Activated T-helper 2 cell treated with anti-CD3 and anti-CD28 coated beads, Interferon-gamma antibody, Interleukin-2, Interleukin-4, amounts not matched to agents 10 μg/mL and 5 μg/mL and 100 μg/mL, durations not matched to agents 14 hours and 24 hours and 36 hours (primary cell): ENCODE data around the gene TRIM31. TPM values are rescaled to one million over a fixed set of nuclear protein-coding genes. Genes with fewer than 3 reads are reported as not detected.
A peak's percentile ranks its signal among the peaks of the same experiment; 100 is the strongest.

Experiments
- DNase-seq: peaks from one replicate; pipeline ENCODE4 v3.0.0; 2021; ENCODE audit warnings: low spot score
- H3K27ac Mint-ChIP-seq: one replicate; pipeline ENCODE4 v1.8.0; 2021; ENCODE audit warnings: mixed read lengths
- H3K27me3 Mint-ChIP-seq: one replicate; pipeline ENCODE4 v1.8.0; 2021; ENCODE audit warnings: low read depth, mixed read lengths
- H3K36me3 Mint-ChIP-seq: one replicate; pipeline ENCODE4 v1.8.0; 2021; ENCODE audit warnings: low read depth, mixed read lengths
- H3K4me1 Mint-ChIP-seq: one replicate; pipeline ENCODE4 v1.8.0; 2021; ENCODE audit warnings: low read depth, mixed read lengths
- H3K4me3 Mint-ChIP-seq: one replicate; pipeline ENCODE4 v1.8.0; 2021; ENCODE audit warnings: low read depth, mild to moderate bottlenecking, moderate library complexity, mixed read lengths
- H3K9me3 Mint-ChIP-seq: one replicate; pipeline ENCODE4 v1.8.0; 2021; ENCODE audit warnings: mixed read lengths
- intact Hi-C: fragments of 100-400 bp; cut with micrococcal nuclease; formaldehyde crosslinking; loops from one replicate; pipeline ENCODE4 v1.15.1; 2023
- total RNA-seq: library from RNA; stranded (reverse); gene quantifications from 2 replicates; pipeline ENCODE4 v1.2.3, GENCODE V29; 2022

The TRIM31 gene
- total RNA-seq, 1 donor from 2014 or later, result not detected

GRCh38 chr6:30061858-30062458, 50.9 kb downstream of the TRIM31 start:
- H3K27me3 Mint-ChIP-seq, result no peaks in the 10 kb centered on the region
- H3K27ac Mint-ChIP-seq, result peak overlapping the region; percentile 97
- H3K4me3 Mint-ChIP-seq, result peak overlapping the region; percentile 99
- no peaks in the 10 kb centered on the region for H3K9me3 Mint-ChIP-seq
- H3K4me1 Mint-ChIP-seq, result peaks cover 41% of the 10 kb centered on the region
- DNase-seq, result no peak
- peaks cover 36% of the 10 kb centered on the region for H3K36me3 Mint-ChIP-seq
- intact Hi-C loops, result loop anchor here (5.0 kb wide), 1 partner anchor 95 kb away; no protein-coding TSS in a partner anchor

DNA sequence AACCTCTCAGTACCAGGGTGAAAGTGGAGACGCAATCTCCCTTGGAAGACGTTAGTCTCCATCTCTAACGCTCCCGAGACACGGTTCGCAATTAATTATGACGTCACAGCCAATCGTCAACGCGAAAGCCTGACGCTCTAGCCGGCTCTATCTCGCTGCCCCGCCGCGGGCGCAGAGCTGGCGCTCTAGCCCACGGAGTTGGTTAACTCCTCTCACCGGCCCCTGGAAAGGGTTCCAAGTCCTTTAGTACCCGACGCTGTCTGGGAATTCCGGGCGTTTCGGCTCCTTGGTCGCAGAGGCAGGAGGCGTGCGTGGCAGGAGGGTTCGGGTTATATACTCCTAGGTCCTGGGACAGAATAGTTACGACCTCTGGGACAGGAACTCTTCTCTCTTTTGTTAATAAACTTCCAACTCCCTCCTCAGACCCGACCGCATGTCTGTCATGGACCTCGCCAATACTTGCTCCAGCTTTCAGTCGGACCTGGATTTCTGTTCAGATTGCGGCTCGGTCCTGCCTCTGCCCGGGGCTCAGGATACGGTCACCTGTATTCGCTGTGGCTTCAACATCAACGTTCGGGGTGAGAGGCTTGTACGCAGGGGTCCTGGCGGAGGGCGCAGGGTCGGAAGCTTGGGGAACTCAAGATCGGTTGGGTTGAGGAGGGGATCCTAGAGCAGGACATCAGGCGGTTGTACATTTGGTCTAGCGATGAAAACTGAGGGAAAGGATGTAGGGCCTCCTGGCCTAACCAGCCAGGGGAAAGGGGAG, 51.6 kb downstream of the TRIM31 start, which contains the start of gene POLR1H:
TSS of gene POLR1H (plus strand) at position 174 of the 766 bp plus-strand sequence. CDS start at position 434, 260 bp downstream.
- Mint-ChIP-seq H3K27me3 (no peaks in the 10 kb centered on the region), H3K27ac (peak within 1 kb of the TSS; percentile 97), H3K4me1 (peaks cover 40% of the 10 kb centered on the region), H3K36me3 (peaks cover 37% of the 10 kb centered on the region), H3K9me3 (no peaks in the 10 kb centered on the region), H3K4me3 (peak within 1 kb of the TSS; percentile 99)
- DNase-seq, result peak; percentile 82
- intact Hi-C loops, result loop anchor here (5.0 kb wide), 1 partner anchor 94 kb away; no protein-coding TSS in a partner anchor

- intact Hi-C loops, result loop anchor here (5.0 kb wide), 1 partner anchor 93 kb away; no protein-coding TSS in a partner anchor
- H3K4me1 Mint-ChIP-seq, result peaks cover 33% of the 10 kb centered on the region
- H3K27ac Mint-ChIP-seq, result peak overlapping the region; percentile 97
- peak overlapping the region; percentile 99 for H3K4me3 Mint-ChIP-seq
- H3K9me3 Mint-ChIP-seq, result no peaks in the 10 kb centered on the region
- peaks cover 37% of the 10 kb centered on the region for H3K36me3 Mint-ChIP-seq
- H3K27me3 Mint-ChIP-seq, result no peaks in the 10 kb centered on the region
- no peak for DNase-seq
These were observed 52.2 kb downstream of the TRIM31 start for GRCh38 chr6:30060606-30061091.

- no peak for DNase-seq
- Mint-ChIP-seq H3K27ac (no peak overlapping the region), H3K27me3 (no peaks in the 10 kb centered on the region), H3K36me3 (peaks cover 8% of the 10 kb centered on the region), H3K9me3 (no peaks in the 10 kb centered on the region), H3K4me1 (peaks cover 15% of the 10 kb centered on the region), H3K4me3 (no peak overlapping the region)
- intact Hi-C loops, result no loop called here
These were observed 57.4 kb downstream of the TRIM31 start for GRCh38 chr6:30055513-30055912.

DNA sequence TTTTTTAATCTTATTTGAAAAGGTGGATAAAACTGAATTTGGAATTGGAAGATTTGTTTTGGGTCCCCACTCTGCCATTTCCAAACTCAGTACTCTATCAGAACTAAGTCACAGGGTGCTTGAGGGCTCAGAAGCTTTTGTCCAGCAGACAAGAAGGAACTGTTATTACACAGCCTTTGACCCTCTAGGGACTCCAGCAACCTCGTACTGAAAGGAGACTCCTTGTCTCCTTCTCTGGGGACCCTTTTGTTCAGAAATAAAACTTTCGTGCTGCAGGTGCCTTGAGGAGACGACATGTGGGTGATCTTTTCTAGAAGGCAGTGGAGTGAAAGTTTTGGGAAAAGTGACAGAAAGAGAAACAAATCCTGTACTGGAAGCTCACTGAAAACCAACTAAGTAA, 59.2 kb downstream of the TRIM31 start:
- no peak overlapping the region for H3K27ac Mint-ChIP-seq
- intact Hi-C loops, result no loop called here
- H3K4me1 Mint-ChIP-seq, result peaks cover 2% of the 10 kb centered on the region
- no peak for DNase-seq
- H3K27me3 Mint-ChIP-seq, result no peaks in the 10 kb centered on the region
- H3K36me3 Mint-ChIP-seq, result peaks cover 8% of the 10 kb centered on the region
- no peaks in the 10 kb centered on the region for H3K9me3 Mint-ChIP-seq
- no peak overlapping the region for H3K4me3 Mint-ChIP-seq

Other genes starting within 250 kb of the TRIM31 start
- gene HLA-A, start 170.6 kb downstream of the TRIM31 start, total RNA-seq, result 1,569 and 1,592 TPM in 2 replicates
- gene POLR1H, start 51.8 kb downstream of the TRIM31 start, total RNA-seq, result 76.0 and 78.2 TPM in 2 replicates
- 55.9 and 56.1 TPM in 2 replicates for gene PPP1R11, start 45.9 kb downstream of the TRIM31 start, total RNA-seq
- gene RNF39, start 37.3 kb downstream of the TRIM31 start, total RNA-seq, result not detected in 2 replicates
- not detected in 2 replicates for gene TRIM40, start 23.1 kb upstream of the TRIM31 start, total RNA-seq
- 0.09 TPM in 1 of 2 replicates, not detected in the other for gene TRIM10, start 48.1 kb upstream of the TRIM31 start, total RNA-seq
- 0.41 and 0.46 TPM in 2 replicates for gene TRIM15, start 50.5 kb upstream of the TRIM31 start, total RNA-seq
- 49.9 and 51.5 TPM in 2 replicates for gene TRIM26, start 100.3 kb upstream of the TRIM31 start, total RNA-seq
- gene TRIM39, start 213.8 kb upstream of the TRIM31 start, total RNA-seq, result 11.2 and 13.0 TPM in 2 replicates
- 40.6 and 41.9 TPM in 2 replicates for gene RPP21, start 232.1 kb upstream of the TRIM31 start, total RNA-seq